Fibroblast of skin of right biceps (primary cell): Measurements from ENCODE around the gene HMHB1.
"Not testable (repeated sequence)": the region's sequence is repeated elsewhere in the genome, so short reads cannot be mapped to it uniquely, and the experiment has no call there.

ENCODE experiments used
- DNase-seq: peaks from one replicate; pipeline ENCODE4 v3.0.0-alpha.2; 2013

HMHB1 gene

GRCh38 chr5:143805861-143806260 lies 6.1 kb upstream of the HMHB1 start:
- DNase-seq = no peak

- DNase-seq = no peak
Observed at GRCh38 chr5:143806579-143806978, 5.4 kb upstream of the HMHB1 start.

GRCh38 chr5:143807401-143807800 lies 4.6 kb upstream of the HMHB1 start:
- DNase-seq = no peak

GRCh38 chr5:143816370-143816769 lies 4.4 kb downstream of the HMHB1 start:
- DNase-seq = not testable (repeated sequence)

GRCh38 chr5:143819716-143820115 lies 7.8 kb downstream of the HMHB1 start:
- no peak for DNase-seq

- DNase-seq = peak; percentile 20
Observed at GRCh38 chr5:143820451-143820850, 8.5 kb downstream of the HMHB1 start.

GRCh38 chr5:143824851-143825720 lies 13.1 kb downstream of the HMHB1 start:
- peak; percentile 74 for DNase-seq

GRCh38 chr5:143826951-143827444 lies 15.0 kb downstream of the HMHB1 start:
- DNase-seq = no peak

- DNase-seq = no peak
Observed at GRCh38 chr5:143828710-143829109, 16.7 kb downstream of the HMHB1 start.

- DNase-seq = no peak
Observed at GRCh38 chr5:143833177-143833576, 21.2 kb downstream of the HMHB1 start.

GRCh38 chr5:143835251-143835650 lies 23.3 kb downstream of the HMHB1 start:
- no peak for DNase-seq

GRCh38 chr5:143836161-143836725 lies 24.3 kb downstream of the HMHB1 start:
- peak; percentile 67 for DNase-seq

- peak; percentile 90 for DNase-seq
Observed at GRCh38 chr5:143837306-143837848, 25.4 kb downstream of the HMHB1 start.

- DNase-seq = no peak
Observed at GRCh38 chr5:143841446-143841845, 29.5 kb downstream of the HMHB1 start.

- DNase-seq = no peak
Observed at GRCh38 chr5:143842920-143843319, 31.0 kb downstream of the HMHB1 start.

GRCh38 chr5:143843461-143843860 lies 31.5 kb downstream of the HMHB1 start:
- no peak for DNase-seq

GRCh38 chr5:143850050-143850683 lies 38.2 kb downstream of the HMHB1 start:
- DNase-seq = peak; percentile 21

- DNase-seq = no peak
Observed at GRCh38 chr5:143851383-143851782, 39.4 kb downstream of the HMHB1 start.

GRCh38 chr5:143860211-143860610 lies 48.2 kb downstream of the HMHB1 start:
- no peak for DNase-seq

- DNase-seq = no peak
Observed at GRCh38 chr5:143862271-143862670, 50.3 kb downstream of the HMHB1 start.

GRCh38 chr5:143865426-143866025 lies 53.6 kb downstream of the HMHB1 start:
- DNase-seq = no peak
